SK-N-SH (cell line): Measurements from ENCODE around the gene RAB1B. TPM values are rescaled to one million over a fixed set of nuclear protein-coding genes. Genes with fewer than 3 reads are reported as not detected.

ENCODE experiments used
- CTCF ChIA-PET: fragments of 300-600, 350-600 bp; formaldehyde crosslinking; extraction: SDS; loops from one replicate; lab custom pipeline; 2021; lab: Yijun Ruan, JAX
- POLR2A ChIA-PET: fragments of 350-600 bp; sonication (Branson Sonifier 250); formaldehyde crosslinking; extraction: SDS; loops from one replicate; lab custom pipeline; 2020; ENCODE audit warnings: antibody characterized with exemption, inconsistent platforms; lab: Yijun Ruan, JAX
- DNase-seq: peaks from one replicate; pipeline ENCODE4 v3.0.0; 2012
- H2AFZ ChIP-seq: fragments of 200-600 bp; sonication (generic); 2 replicates; pipeline ENCODE4 v1.8.1; 2016; ENCODE audit warnings: antibody characterized with exemption, mild to moderate bottlenecking, low read depth
- H3F3A ChIP-seq: fragments of 200-600 bp; sonication (generic); replicated peaks from 2 replicates; pipeline ENCODE3; 2016; ENCODE audit warnings: antibody characterized with exemption, mild to moderate bottlenecking; ENCODE audit not compliant: insufficient read depth
- H3K27ac ChIP-seq, 2 experiments: fragments of 200-500 bp in 1 of 2; fragments of 200-600 bp in 1 of 2; sonication (Bioruptor generic) in 1 of 2; sonication (generic), shearing (Covaris generic) in 1 of 2; 2 replicates each; pipeline versions ENCODE4 v1.5.1 to v1.6.1; 2014 to 2016; ENCODE audit warnings: low read depth in 2 of 2, inconsistent platforms in 1 of 2, low read length in 1 of 2, mild to moderate bottlenecking in 1 of 2, mixed read lengths in 1 of 2
- H3K27me3 ChIP-seq: fragments of 200-600 bp; sonication (generic), shearing (Covaris generic); 2 replicates; pipeline ENCODE4 v1.6.1; 2016; ENCODE audit warnings: mixed run types; ENCODE audit not compliant: insufficient read depth
- H3K36me3 ChIP-seq, 2 experiments: fragments of 200-500 bp in 1 of 2; fragments of 200-600 bp in 1 of 2; sonication (Bioruptor generic) in 1 of 2; sonication (generic) in 1 of 2; replicated peaks in 1 of 2; 2 replicates each; pipeline versions ENCODE3 to v1.5.1; 2014 to 2016; ENCODE audit warnings: low read length in 1 of 2, mild to moderate bottlenecking in 1 of 2; ENCODE audit not compliant: insufficient read depth in 2 of 2, control insufficient read depth in 1 of 2
- H3K4me1 ChIP-seq, 2 experiments: fragments of 200-500 bp in 1 of 2; fragments of 200-600 bp in 1 of 2; sonication (Bioruptor generic) in 1 of 2; sonication (generic), shearing (Covaris generic) in 1 of 2; 2 replicates each; pipeline versions ENCODE4 v1.5.1 to v1.6.1; 2014 to 2016; ENCODE audit warnings: low read depth in 1 of 2, low read length in 1 of 2, mixed run types in 1 of 2; ENCODE audit not compliant: insufficient read depth in 2 of 2, control insufficient read depth in 1 of 2
- H3K4me2 ChIP-seq: fragments of 200-600 bp; sonication (generic), shearing (Covaris generic); 2 replicates; pipeline ENCODE4 v1.6.1; 2017; ENCODE audit warnings: mixed run types
- H3K4me3 ChIP-seq, 2 experiments: fragments of 200-500 bp in 1 of 2; fragments of 200-600 bp in 1 of 2; sonication (Bioruptor generic) in 1 of 2; sonication (generic), shearing (Covaris generic) in 1 of 2; 2 replicates each; pipeline versions ENCODE4 v1.5.1 to v1.8.1; 2014 to 2016; ENCODE audit warnings: low read depth in 2 of 2, inconsistent platforms in 1 of 2, low read length in 1 of 2, mild to moderate bottlenecking in 1 of 2, mixed read lengths in 1 of 2, moderate library complexity in 1 of 2
- H3K79me2 ChIP-seq: fragments of 200-600 bp; sonication (generic); 2 replicates; pipeline ENCODE4 v1.8.1; 2017; ENCODE audit warnings: mild to moderate bottlenecking; ENCODE audit not compliant: insufficient read depth
- H3K9ac ChIP-seq: fragments of 200-600 bp; sonication (generic); 2 replicates; pipeline ENCODE4 v1.6.1; 2017; ENCODE audit warnings: mixed run types
- H3K9me2 ChIP-seq: fragments of 200-600 bp; sonication (generic); 2 replicates; pipeline ENCODE4 v1.6.1; 2017; ENCODE audit warnings: mixed run types
- H3K9me3 ChIP-seq: fragments of 200-600 bp; sonication (generic); 2 replicates; pipeline ENCODE4 v1.6.1; 2017; ENCODE audit warnings: mixed run types, mild to moderate bottlenecking, moderate library complexity
- H4K20me1 ChIP-seq: fragments of 200-600 bp; sonication (generic); 2 replicates; pipeline ENCODE4 v1.6.1; 2017; ENCODE audit warnings: mild to moderate bottlenecking, mixed run types; ENCODE audit not compliant: insufficient read depth
- ELF1 ChIP-seq: IDR thresholded peaks from 2 replicates; pipeline ENCODE4 v1.4.0; 2012
- EP300 ChIP-seq, 2 experiments: IDR thresholded peaks; 2 replicates each; pipeline versions ENCODE4 v1.4.0 to v1.6.1; 2012; ENCODE audit warnings: borderline replicate concordance in 1 of 2, low read depth in 1 of 2, low read length in 1 of 2
- FOSL2 ChIP-seq: IDR thresholded peaks from 2 replicates; pipeline ENCODE4 v1.4.0; 2012; ENCODE audit warnings: low read depth, mild to moderate bottlenecking, moderate library complexity, borderline replicate concordance
- JUND ChIP-seq: IDR thresholded peaks from 2 replicates; pipeline ENCODE4 v1.4.0; 2012
- MAX ChIP-seq: IDR thresholded peaks from 2 replicates; pipeline ENCODE4 v1.4.0; 2012; ENCODE audit warnings: low read depth
- MEF2A ChIP-seq: IDR thresholded peaks from 2 replicates; pipeline ENCODE4 v1.4.0; 2012; ENCODE audit warnings: low read depth, borderline replicate concordance
- NFIC ChIP-seq: IDR thresholded peaks from 2 replicates; pipeline ENCODE4 v1.4.0; 2012; ENCODE audit warnings: borderline replicate concordance
- PBX3 ChIP-seq: IDR thresholded peaks from 2 replicates; pipeline ENCODE4; 2012
- RAD21 ChIP-seq: IDR thresholded peaks from 2 replicates; pipeline ENCODE4 v1.6.1; 2012; ENCODE audit warnings: mild to moderate bottlenecking, low read length
- REST ChIP-seq: IDR thresholded peaks from 2 replicates; pipeline ENCODE4 v1.6.1; 2012; ENCODE audit warnings: mild to moderate bottlenecking, low read depth, low read length, moderate library complexity
- RFX5 ChIP-seq: IDR thresholded peaks from 2 replicates; pipeline ENCODE4 v1.6.1; 2012; ENCODE audit warnings: mild to moderate bottlenecking, improper control_type of control experiment, low read length
- SIN3A ChIP-seq: IDR thresholded peaks from 2 replicates; pipeline ENCODE4 v1.6.1; 2012; ENCODE audit warnings: low read depth, mild to moderate bottlenecking, low read length, moderate library complexity, borderline replicate concordance
- TAF1 ChIP-seq: IDR thresholded peaks from 2 replicates; pipeline ENCODE4 v1.6.1; 2012; ENCODE audit warnings: low read depth, mild to moderate bottlenecking, low read length, moderate library complexity, borderline replicate concordance
- TCF12 ChIP-seq: IDR thresholded peaks from 2 replicates; pipeline ENCODE4 v1.4.0; 2012
- TEAD4 ChIP-seq: IDR thresholded peaks from 2 replicates; pipeline ENCODE4 v1.4.0; 2012; ENCODE audit warnings: mild to moderate bottlenecking, borderline replicate concordance; ENCODE audit not compliant: insufficient read depth
- USF1 ChIP-seq: IDR thresholded peaks from 2 replicates; pipeline ENCODE4 v1.4.0; 2012; ENCODE audit warnings: low read depth, borderline replicate concordance
- USF2 ChIP-seq: fragments of 150-350 bp; IDR thresholded peaks from 2 replicates; pipeline ENCODE4 v1.6.1; 2017; ENCODE audit warnings: antibody characterized with exemption, low read length, low read depth, borderline replicate concordance
- ZBTB33 ChIP-seq: IDR thresholded peaks from 2 replicates; pipeline ENCODE4 v1.4.0; 2012; ENCODE audit warnings: low read depth, borderline replicate concordance
- WGBS: methylation state at CpG from one replicate; pipeline ENCODE4 v1.1.6; 2017; ENCODE audit warnings: low lambda C conversion rate; 5-methylcytosine and 5-hydroxymethylcytosine counted together
- polyA plus RNA-seq, 3 experiments: library from polyadenylated mRNA; depleted of rRNA; stranded (reverse); fragments of >200 nt; gene quantifications; 2 replicates each; pipeline ENCODE4 v1.2.3, GENCODE V29; 2012

The RAB1B gene
- polyA plus RNA-seq, 1 of the 3 experiments (the other 2 are of a cell fraction) = 208 TPM

- no peak overlapping the region for H3K4me2 ChIP-seq
- no peak overlapping the region for H3K9ac ChIP-seq
- peaks cover 48 to 72% of the 10 kb centered on the region in 2 experiments for H3K36me3 ChIP-seq
- TF ChIP-seq RFX5 (no peak), PBX3 (no peak)
- H3K4me3 ChIP-seq = no peak overlapping the region
- no peak for DNase-seq
- no peaks in the 10 kb centered on the region for H3K9me3 ChIP-seq
- no peaks in the 10 kb centered on the region for H3K27me3 ChIP-seq
- H3K9me2 ChIP-seq = no peaks in the 10 kb centered on the region
- H3K79me2 ChIP-seq = no peaks in the 10 kb centered on the region
- H3F3A ChIP-seq = no peaks in the 10 kb centered on the region
- ChIA-PET POLR2A (no interaction called here), CTCF (interaction anchor here (0.7 to 1.6 kb wide), 2 partner anchors 10 to 54 kb away, joined by 3 read pairs; no protein-coding TSS in a partner anchor)
- H3K4me1 ChIP-seq = peaks cover 0 to 4% of the 10 kb centered on the region in 2 experiments; a peak in 1 of 4 replicates
- WGBS = 94% methylated on average over 6 of the region's 6 CpGs
- no peaks in the 10 kb centered on the region for H4K20me1 ChIP-seq
- no peak overlapping the region for H3K27ac ChIP-seq
- H2AFZ ChIP-seq = no peak overlapping the region
Observed at GRCh38 chr11:66228521-66228920, 39.9 kb upstream of the RAB1B start.

GRCh38 chr11:66230156-66230555 is 38.3 kb upstream of the RAB1B start:
- H3K4me3 ChIP-seq = no peak overlapping the region
- no peaks in the 10 kb centered on the region for H4K20me1 ChIP-seq
- no peaks in the 10 kb centered on the region for H3K27me3 ChIP-seq
- DNase-seq = no peak
- no peaks in the 10 kb centered on the region for H3K79me2 ChIP-seq
- peaks cover 0 to under 1% of the 10 kb centered on the region in 2 experiments; a peak in 1 of 4 replicates for H3K4me1 ChIP-seq
- 93% methylated on average over 6 of the region's 6 CpGs for WGBS
- H3K9ac ChIP-seq = no peak overlapping the region
- H3K27ac ChIP-seq = no peak overlapping the region
- H3K4me2 ChIP-seq = no peak overlapping the region
- CTCF ChIA-PET = interaction anchor here (1.2 to 1.6 kb wide), 3 partner anchors 8 to 10 kb away, joined by 3 to 5 read pairs (median 4); no protein-coding TSS in a partner anchor
- H2AFZ ChIP-seq = no peak overlapping the region
- POLR2A ChIA-PET = no interaction called here
- peaks cover 36 to 78% of the 10 kb centered on the region in 2 experiments for H3K36me3 ChIP-seq
- H3K9me2 ChIP-seq = no peaks in the 10 kb centered on the region
- no peaks in the 10 kb centered on the region for H3F3A ChIP-seq
- no peaks in the 10 kb centered on the region for H3K9me3 ChIP-seq
- no peak for TF ChIP-seq EP300 (IDR thresholded peaks at IDR 0.05; ENCODE audit: borderline replicate concordance in 1 of 2, low read depth in 1 of 2, low read length in 1 of 2)
- no peak for TF ChIP-seq TEAD4
- no peak for TF ChIP-seq JUND
- no peak for TF ChIP-seq MEF2A
- TF ChIP-seq FOSL2 = no peak
- TF ChIP-seq SIN3A = no peak
- TF ChIP-seq TAF1 = no peak
- no peak for TF ChIP-seq NFIC
- no peak for TF ChIP-seq ZBTB33
- TF ChIP-seq RAD21 = no peak
- no peak for TF ChIP-seq PBX3
- no peak for TF ChIP-seq MAX
- TF ChIP-seq USF2 = no peak
- TF ChIP-seq REST = no peak
- no peak for TF ChIP-seq TCF12
- no peak for TF ChIP-seq ELF1
- TF ChIP-seq USF1 = no peak
